Nephron progenitor cell (in vitro differentiated cells): ENCODE data around the gene PLCL1.

Source experiments
- DNase-seq: peaks from one replicate; pipeline ENCODE4 v3.0.0; 2021
- H3K27ac Mint-ChIP-seq: 2 replicates; pipeline ENCODE4 v1.8.0; 2021; ENCODE audit warnings: mild to moderate bottlenecking, moderate library complexity, mixed read lengths
- H3K27me3 Mint-ChIP-seq: 2 replicates; pipeline ENCODE4 v1.8.0; 2021; ENCODE audit warnings: mild to moderate bottlenecking, low read depth, mixed read lengths; ENCODE audit not compliant: poor library complexity
- H3K36me3 Mint-ChIP-seq: 2 replicates; pipeline ENCODE4 v1.8.0; 2021; ENCODE audit warnings: low read depth, mixed read lengths
- H3K4me1 Mint-ChIP-seq: 2 replicates; pipeline ENCODE4 v1.8.0; 2021; ENCODE audit warnings: mixed read lengths
- H3K4me3 Mint-ChIP-seq: 2 replicates; pipeline ENCODE4 v1.8.0; 2021; ENCODE audit warnings: mild to moderate bottlenecking, moderate library complexity, mixed read lengths
- H3K9me3 Mint-ChIP-seq: 2 replicates; pipeline ENCODE4 v1.8.0; 2021; ENCODE audit warnings: mild to moderate bottlenecking, moderate library complexity, mixed read lengths
- TF ChIP-seq, protein P1 (sequence below): fragments of 200-600 bp; sonication (generic); IDR thresholded peaks from 2 replicates; pipeline ENCODE4 v1.5.0; 2021; ENCODE audit warnings: antibody characterized with exemption

The PLCL1 gene

DNA sequence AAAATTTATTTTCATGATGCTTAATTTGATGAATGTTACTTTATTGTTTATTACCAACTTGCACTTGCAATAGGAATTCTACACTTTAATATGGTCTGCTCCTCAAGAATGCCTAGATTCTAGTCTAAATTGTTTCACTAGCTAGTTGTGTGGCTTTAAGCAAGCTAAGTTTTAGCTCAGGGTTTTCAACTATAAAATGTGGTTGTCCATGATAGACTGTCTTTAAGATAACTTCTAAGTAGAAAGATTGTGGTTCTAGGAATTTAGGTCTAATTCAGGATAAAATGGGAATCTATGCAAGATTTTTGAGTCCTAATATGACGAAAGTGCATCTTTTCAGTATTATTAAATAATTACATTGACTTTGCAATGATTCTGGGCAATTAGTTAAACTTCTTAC lies 294.0 kb downstream of the PLCL1 start:
- Mint-ChIP-seq H3K27ac (no peak overlapping the region), H3K9me3 (no peaks in the 10 kb centered on the region), H3K36me3 (no peaks in the 10 kb centered on the region), H3K27me3 (peaks cover 6% of the 10 kb centered on the region), H3K4me3 (no peak overlapping the region), H3K4me1 (no peaks in the 10 kb centered on the region)
- TF ChIP-seq, protein P1, sequence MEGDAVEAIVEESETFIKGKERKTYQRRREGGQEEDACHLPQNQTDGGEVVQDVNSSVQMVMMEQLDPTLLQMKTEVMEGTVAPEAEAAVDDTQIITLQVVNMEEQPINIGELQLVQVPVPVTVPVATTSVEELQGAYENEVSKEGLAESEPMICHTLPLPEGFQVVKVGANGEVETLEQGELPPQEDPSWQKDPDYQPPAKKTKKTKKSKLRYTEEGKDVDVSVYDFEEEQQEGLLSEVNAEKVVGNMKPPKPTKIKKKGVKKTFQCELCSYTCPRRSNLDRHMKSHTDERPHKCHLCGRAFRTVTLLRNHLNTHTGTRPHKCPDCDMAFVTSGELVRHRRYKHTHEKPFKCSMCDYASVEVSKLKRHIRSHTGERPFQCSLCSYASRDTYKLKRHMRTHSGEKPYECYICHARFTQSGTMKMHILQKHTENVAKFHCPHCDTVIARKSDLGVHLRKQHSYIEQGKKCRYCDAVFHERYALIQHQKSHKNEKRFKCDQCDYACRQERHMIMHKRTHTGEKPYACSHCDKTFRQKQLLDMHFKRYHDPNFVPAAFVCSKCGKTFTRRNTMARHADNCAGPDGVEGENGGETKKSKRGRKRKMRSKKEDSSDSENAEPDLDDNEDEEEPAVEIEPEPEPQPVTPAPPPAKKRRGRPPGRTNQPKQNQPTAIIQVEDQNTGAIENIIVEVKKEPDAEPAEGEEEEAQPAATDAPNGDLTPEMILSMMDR = no peak
- DNase-seq = no peak

DNA sequence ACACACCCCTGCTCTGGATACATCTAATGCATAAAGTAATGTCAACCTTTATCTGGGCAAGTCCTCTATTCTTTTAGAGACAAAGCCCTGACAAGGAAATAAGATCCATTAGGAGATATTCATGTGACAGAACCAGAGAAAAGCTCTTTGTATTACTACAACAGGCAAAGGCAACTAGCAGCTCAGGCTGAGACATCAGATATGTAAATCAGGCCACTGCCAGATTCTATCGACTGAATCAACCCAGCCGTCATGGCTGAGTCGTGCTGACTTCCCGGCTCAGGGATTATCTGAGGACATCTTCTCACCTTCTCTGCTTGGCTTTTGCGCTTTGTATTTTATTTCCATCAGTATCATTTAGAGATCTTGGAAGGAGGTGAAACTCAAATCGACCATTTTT lies 294.5 kb downstream of the PLCL1 start:
- no peak overlapping the region for H3K27ac Mint-ChIP-seq

DNA sequence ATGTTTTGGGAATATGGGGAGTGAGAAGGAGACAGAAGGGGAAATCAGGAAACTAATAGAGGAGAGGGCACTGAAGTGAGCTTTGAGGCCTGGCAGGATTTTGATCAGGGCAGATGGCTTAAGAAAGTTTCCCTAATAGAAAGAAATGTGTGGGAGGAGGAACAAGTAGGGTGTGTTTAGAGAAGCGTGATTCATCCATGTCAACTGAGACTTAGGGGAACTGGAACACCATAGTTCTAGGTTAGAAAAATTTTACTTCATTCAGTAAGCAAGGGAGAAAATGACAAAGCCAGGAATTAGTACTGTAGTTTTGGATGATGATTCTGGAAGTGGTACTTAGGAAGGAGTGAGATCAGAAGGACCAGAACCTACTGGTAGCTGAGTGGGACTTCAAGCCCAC lies 296.0 kb downstream of the PLCL1 start:
- DNase-seq = no peak

More for the DNA sequence above, 294.5 kb downstream of the PLCL1 start:
- peak; percentile 3 for DNase-seq
- Mint-ChIP-seq H3K4me1 (no peaks in the 10 kb centered on the region), H3K36me3 (no peaks in the 10 kb centered on the region), H3K9me3 (no peaks in the 10 kb centered on the region), H3K4me3 (no peak overlapping the region), H3K27me3 (peaks cover 6% of the 10 kb centered on the region)
- TF ChIP-seq, protein P1 = no peak

DNA sequence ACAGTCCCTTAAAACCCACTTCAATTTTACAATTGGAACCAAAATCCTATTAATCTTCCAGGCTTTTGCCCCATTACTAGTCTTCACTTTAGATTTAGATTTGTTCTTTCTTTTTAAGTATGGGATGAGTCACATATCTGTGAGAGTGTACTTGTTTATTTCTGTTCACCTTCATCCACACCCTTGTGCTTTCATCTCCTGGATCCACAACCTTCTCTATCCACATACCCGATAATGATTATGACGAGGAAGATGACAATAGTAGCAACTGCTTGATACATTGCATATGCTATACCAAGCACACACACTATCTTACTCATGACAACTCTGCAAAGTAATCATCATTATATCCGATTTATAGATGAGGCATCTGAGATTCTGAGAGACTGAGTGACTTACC lies 297.3 kb downstream of the PLCL1 start:
- H3K27me3 Mint-ChIP-seq = no peaks in the 10 kb centered on the region
- H3K4me1 Mint-ChIP-seq = no peaks in the 10 kb centered on the region
- TF ChIP-seq, protein P1 = no peak
- H3K36me3 Mint-ChIP-seq = no peaks in the 10 kb centered on the region
- H3K27ac Mint-ChIP-seq = no peak overlapping the region
- peaks cover 9% of the 10 kb centered on the region for H3K9me3 Mint-ChIP-seq
- DNase-seq = no peak
- no peak overlapping the region for H3K4me3 Mint-ChIP-seq

More for the DNA sequence above, 296.0 kb downstream of the PLCL1 start:
- Mint-ChIP-seq H3K27me3 (no peaks in the 10 kb centered on the region), H3K4me3 (no peak overlapping the region), H3K9me3 (peaks cover 6% of the 10 kb centered on the region), H3K36me3 (no peaks in the 10 kb centered on the region), H3K27ac (no peak overlapping the region), H3K4me1 (no peaks in the 10 kb centered on the region)
- TF ChIP-seq, protein P1 = no peak

DNA sequence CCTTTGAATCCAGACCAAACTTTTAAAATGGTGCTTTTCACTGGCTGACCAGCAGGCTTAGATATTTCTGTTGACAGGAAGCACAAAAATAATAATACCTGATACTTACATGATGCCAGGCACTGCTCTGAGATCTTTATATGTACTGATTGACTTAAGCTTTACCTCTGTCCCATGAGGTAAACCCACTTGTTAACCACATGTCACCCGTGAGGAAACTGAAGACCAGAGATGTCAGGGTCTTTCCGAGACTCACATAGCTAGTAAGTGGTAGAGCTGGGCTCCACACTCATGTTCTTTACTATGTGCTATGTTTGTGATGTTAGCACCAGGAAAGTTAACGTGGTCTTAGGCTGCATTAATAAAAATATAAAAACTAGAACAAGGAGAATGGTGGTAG lies 297.7 kb downstream of the PLCL1 start:
- no peak overlapping the region for H3K27ac Mint-ChIP-seq
- TF ChIP-seq, protein P1 = no peak
- H3K4me3 Mint-ChIP-seq = no peak overlapping the region
- H3K27me3 Mint-ChIP-seq = no peaks in the 10 kb centered on the region
- H3K4me1 Mint-ChIP-seq = no peaks in the 10 kb centered on the region
- H3K36me3 Mint-ChIP-seq = no peaks in the 10 kb centered on the region
- DNase-seq = no peak
- peaks cover 9% of the 10 kb centered on the region for H3K9me3 Mint-ChIP-seq

DNA sequence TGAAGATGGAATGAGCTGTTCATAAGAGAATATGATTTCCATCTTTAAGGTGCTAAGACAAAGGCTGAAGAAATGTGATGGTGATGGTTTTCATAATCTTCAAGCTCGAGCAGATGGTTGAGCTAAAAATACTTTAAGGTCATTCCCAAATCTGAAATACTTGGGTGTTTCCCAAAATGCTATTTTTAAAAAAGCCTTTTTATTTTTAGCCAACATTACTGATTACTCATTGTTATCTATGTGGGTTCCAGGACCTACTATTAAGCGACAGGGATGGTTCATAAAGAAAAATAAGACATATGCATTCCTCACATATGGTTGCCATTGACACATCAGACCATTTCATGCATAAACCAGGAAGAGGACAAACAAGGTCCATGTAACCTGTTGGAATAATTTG lies 298.5 kb downstream of the PLCL1 start:
- TF ChIP-seq, protein P1 = no peak
- peaks cover 9% of the 10 kb centered on the region for H3K9me3 Mint-ChIP-seq
- H3K27me3 Mint-ChIP-seq = no peaks in the 10 kb centered on the region
- DNase-seq = no peak
- no peaks in the 10 kb centered on the region for H3K36me3 Mint-ChIP-seq
- no peak overlapping the region for H3K4me3 Mint-ChIP-seq
- H3K27ac Mint-ChIP-seq = no peak overlapping the region
- H3K4me1 Mint-ChIP-seq = no peaks in the 10 kb centered on the region
